DND-41 (cell line): ENCODE results near the gene BRAF.

Experiments used
- EZH2 ChIP-seq: IDR thresholded peaks from 3 replicates; pipeline ENCODE4 v1.6.1; 2012; ENCODE audit warnings: borderline replicate concordance, low read depth, mild to moderate bottlenecking, moderate library complexity, low read length, inconsistent platforms; ENCODE audit not compliant: severe bottlenecking
- TF ChIP-seq, protein P1 (sequence below): IDR thresholded peaks from 2 replicates; pipeline ENCODE4 v1.5.1; 2012; ENCODE audit warnings: borderline replicate concordance, low read length, moderate library complexity, mild to moderate bottlenecking; ENCODE audit not compliant: poor library complexity, severe bottlenecking; ENCODE audit errors: extremely low read depth

DNA sequence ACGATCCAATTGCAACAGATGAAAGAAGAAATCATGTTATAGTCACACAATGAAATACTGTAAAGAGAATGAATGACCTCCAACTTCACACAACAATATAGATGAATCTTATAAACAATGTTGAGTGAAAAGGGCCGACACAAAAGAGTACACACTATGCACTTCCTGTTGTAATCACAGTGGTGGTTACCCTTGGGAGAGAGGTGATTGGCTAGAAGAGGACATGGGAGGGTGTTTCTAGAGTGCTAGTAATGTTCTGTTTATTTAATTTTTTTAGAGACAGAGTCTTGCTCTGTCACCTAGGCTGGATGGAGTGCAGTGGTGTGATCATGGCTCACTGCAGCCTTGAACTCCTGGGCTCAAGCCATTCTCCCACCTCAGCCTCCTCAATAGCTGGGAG lies 145.8 kb downstream of the BRAF start:
- TF ChIP-seq, protein P1, sequence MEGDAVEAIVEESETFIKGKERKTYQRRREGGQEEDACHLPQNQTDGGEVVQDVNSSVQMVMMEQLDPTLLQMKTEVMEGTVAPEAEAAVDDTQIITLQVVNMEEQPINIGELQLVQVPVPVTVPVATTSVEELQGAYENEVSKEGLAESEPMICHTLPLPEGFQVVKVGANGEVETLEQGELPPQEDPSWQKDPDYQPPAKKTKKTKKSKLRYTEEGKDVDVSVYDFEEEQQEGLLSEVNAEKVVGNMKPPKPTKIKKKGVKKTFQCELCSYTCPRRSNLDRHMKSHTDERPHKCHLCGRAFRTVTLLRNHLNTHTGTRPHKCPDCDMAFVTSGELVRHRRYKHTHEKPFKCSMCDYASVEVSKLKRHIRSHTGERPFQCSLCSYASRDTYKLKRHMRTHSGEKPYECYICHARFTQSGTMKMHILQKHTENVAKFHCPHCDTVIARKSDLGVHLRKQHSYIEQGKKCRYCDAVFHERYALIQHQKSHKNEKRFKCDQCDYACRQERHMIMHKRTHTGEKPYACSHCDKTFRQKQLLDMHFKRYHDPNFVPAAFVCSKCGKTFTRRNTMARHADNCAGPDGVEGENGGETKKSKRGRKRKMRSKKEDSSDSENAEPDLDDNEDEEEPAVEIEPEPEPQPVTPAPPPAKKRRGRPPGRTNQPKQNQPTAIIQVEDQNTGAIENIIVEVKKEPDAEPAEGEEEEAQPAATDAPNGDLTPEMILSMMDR: no peak
- no peak for TF ChIP-seq EZH2
